ENCODE measurements around the gene MBD6.
"Not testable (repeated sequence)": the region's sequence is repeated elsewhere in the genome, so short reads cannot be mapped to it uniquely, and the experiment has no call there.

MBD6 gene

GRCh38 chr12:57514720-57515407 is 7.8 kb upstream of the MBD6 start:
- DNase-seq (ENCODE audit: low read depth in 3 of 3), result no peak

- no peak for DNase-seq (ENCODE audit: low read depth in 3 of 3)
Observed at GRCh38 chr12:57515408-57515933, 7.2 kb upstream of the MBD6 start.

DNA sequence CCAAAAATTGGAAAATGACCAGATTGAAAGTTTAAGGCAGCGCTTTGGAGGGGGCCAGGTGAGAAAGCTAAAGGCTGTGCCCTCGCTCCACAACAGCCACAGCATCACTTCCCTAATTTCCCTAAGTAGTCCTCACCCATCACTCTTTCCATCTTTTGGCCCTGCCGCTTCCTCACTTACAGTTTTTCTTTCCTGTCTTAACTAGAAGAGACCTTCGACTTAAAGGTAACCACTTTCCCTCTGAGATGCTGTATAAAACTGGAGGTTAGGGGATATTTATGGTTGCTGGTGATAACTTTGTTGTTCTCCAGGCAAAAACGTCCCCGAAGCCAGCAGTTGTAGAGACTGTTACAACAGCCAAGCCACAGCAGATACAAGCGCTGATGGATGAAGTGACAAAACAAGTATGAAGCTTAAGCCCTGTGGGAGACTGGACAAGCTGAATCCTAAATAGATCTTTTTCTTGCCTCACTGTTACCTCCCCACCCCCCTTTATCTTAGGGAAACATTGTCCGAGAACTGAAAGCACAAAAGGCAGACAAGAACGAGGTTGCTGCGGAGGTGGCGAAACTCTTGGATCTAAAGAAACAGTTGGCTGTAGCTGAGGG is 6.6 kb upstream of the MBD6 start:
- DNase-seq (ENCODE audit: low read depth in 3 of 3), result no peak

GRCh38 chr12:57516617-57517153 is 5.9 kb upstream of the MBD6 start:
- no peak for DNase-seq (ENCODE audit: low read depth in 3 of 3)

- DNase-seq (ENCODE audit: low read depth in 3 of 3), result no peak
Observed at GRCh38 chr12:57517187-57517586, 5.4 kb upstream of the MBD6 start.

- not testable (repeated sequence) for DNase-seq (ENCODE audit: low read depth in 3 of 3)
Observed at GRCh38 chr12:57517718-57518117, 4.9 kb upstream of the MBD6 start.

- DNase-seq (ENCODE audit: low read depth in 3 of 3), result no peak
Observed at GRCh38 chr12:57518176-57518919, 4.3 kb upstream of the MBD6 start.

DNA sequence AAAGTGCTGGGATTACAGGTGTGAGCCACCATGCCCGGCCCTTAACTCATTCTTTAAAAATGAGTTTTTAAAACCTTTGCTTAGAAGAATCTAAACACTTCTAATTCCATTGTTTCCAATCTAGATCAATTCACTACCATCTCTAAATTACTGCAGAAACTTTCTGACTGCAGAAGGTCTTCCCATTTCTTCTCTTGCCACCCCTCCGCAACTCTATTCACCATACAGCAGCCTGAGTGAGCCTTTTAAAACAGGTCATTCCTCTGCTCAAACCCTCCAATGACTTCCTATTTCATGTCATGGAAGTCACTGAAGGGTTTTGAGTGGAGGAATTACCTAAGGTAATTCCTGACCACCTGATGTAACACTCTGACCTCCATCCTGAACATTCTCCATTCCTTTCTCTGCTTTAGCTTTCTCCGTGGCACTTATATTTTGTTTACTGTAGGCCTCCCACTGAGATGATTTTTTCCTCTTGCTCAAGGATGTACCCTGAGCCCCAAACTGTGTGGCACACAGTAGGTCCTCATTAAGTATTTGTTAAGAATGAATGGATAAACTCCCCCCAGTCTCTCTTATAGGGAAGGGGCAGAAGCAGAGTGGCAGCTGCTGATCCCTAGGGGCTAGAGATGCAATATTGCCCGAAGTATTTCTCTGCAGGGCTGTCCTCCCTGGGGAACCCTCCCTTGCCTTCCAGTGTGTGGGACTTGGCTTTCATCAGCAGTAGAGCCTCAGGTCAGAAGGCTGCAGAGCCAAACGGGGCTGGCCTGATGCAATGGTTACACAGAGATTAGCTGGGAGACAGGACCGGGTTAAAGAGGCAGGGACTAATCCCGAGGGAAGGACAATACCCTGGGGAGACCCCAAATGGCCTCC is 3.5 kb upstream of the MBD6 start:
- no peak for DNase-seq (ENCODE audit: low read depth in 3 of 3)

DNA sequence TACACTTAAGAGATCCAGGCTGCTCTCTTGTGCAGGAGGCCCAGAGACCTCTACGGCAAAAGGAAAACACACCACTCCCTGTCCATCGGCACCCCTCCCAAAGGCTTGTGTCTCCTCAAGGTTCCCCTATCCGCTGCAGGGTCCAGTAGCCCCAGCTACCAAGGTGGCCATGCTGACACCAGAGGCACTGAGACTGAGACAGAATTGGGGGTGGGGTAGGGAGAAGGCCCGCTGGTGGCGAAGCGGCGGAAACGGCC is 2.9 kb upstream of the MBD6 start:
- no peak for DNase-seq (ENCODE audit: low read depth in 3 of 3)

- DNase-seq (ENCODE audit: low read depth in 3 of 3), result peak; percentile 99 to 100 (median 99)
Observed at GRCh38 chr12:57520053-57520818, 2.4 kb upstream of the MBD6 start, which contains the start of gene DDIT3. Gene DDIT3 (minus strand): TSS chr12:57520514. CDS start chr12:57517406, 3,108 bp downstream.

GRCh38 chr12:57521525-57522010 is 1.1 kb upstream of the MBD6 start:
- DNase-seq (ENCODE audit: low read depth in 3 of 3), result no peak

- DNase-seq (ENCODE audit: low read depth in 3 of 3), result peak in 2 of 3 experiments; percentile 30 to 38
Observed at GRCh38 chr12:57522887-57523705, 472 bp downstream of the MBD6 start.

DNA sequence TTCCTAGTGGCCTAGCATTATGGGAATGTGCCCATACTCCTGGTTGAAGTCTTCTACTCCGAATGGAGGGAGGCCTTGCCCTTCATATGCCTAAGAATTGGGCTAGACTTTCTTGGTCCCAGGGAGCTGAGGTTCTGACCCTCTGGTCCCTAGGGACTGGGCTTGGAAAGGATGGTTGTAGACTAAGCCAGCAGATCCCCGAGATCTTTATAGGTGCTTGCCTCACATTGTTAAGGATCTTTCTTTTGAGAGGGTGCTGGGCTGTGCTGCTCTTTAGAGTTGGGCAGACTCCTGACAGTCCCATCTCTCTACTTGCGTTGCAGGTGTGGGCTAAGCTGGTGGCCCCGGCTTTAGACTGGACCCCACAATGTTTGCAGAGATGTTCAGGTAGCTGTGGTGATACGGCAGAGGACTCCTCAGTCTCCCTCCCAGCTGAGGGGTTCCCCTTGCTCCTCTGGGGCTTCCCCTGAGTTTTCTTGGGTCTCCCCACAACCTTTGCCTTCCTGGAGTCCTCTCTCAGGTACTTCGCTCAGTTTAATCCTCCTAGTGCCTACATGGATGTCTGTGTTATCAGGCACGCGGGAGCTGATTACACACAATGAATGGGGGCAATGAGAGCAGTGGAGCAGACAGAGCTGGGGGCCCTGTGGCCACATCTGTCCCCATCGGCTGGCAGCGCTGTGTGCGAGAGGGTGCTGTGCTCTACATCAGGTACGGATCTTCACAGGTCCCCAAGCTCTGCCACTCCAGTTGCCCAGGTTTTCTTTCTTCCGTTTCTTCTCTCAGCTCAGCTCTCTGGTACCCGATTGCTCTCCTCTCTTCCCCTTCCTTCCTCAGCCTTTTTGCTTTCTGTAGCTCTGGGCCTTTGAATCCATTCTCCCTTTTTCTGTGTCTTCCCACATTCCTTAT is 1.3 kb downstream of the MBD6 start:
- DNase-seq (ENCODE audit: low read depth in 3 of 3), result no peak

DNA sequence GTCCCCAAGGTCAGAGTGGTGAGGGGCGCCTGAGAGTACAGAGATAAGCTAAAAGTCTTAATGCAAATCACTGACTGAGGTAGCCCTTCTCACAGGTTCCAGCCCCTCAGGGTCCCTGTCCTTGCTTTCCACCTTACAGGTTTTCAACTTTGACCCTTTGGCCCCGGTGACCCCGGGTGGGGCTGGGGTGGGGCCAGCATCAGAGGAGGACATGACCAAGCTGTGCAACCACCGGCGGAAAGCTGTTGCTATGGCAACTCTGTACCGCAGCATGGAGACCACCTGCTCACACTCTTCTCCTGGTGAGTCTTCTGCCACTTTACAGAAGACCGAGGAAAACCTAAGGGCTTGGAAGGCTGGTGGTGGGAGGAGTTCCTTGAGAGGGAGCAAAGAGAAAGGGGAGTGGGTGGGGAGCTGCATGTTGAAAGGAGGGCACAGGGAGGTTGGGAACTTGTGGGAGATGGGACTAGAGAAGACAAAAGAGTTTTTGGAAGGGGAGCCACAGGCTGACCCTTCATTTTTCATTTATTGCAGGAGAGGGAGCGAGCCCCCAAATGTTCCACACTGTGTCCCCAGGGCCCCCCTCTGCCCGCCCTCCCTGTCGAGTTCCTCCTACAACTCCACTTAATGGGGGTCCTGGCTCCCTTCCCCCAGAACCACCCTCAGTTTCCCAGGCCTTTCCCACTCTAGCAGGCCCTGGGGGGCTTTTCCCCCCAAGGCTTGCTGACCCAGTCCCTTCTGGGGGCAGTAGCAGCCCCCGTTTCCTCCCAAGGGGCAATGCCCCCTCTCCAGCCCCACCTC is 2.4 kb downstream of the MBD6 start:
- no peak for DNase-seq (ENCODE audit: low read depth in 3 of 3)

DNA sequence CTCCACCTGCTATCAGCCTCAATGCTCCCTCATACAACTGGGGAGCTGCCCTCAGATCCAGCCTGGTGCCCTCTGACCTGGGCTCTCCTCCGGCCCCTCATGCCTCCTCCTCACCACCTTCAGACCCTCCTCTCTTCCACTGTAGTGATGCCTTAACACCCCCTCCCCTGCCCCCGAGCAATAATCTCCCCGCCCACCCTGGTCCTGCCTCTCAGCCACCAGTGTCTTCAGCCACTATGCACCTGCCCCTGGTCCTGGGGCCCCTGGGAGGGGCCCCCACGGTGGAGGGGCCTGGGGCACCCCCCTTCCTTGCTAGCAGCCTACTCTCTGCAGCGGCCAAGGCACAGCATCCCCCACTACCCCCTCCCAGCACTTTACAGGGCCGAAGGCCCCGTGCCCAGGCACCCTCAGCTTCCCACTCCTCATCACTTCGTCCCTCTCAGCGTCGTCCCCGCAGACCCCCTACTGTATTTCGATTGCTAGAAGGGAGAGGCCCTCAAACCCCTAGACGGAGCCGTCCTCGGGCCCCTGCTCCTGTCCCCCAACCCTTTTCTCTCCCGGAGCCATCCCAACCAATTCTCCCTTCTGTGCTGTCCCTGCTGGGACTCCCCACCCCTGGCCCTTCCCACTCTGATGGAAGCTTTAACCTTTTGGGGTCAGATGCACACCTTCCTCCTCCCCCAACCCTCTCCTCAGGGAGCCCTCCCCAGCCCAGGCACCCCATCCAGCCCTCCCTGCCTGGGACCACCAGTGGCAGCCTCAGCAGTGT is 3.2 kb downstream of the MBD6 start:
- DNase-seq (ENCODE audit: low read depth in 3 of 3), result no peak

DNA sequence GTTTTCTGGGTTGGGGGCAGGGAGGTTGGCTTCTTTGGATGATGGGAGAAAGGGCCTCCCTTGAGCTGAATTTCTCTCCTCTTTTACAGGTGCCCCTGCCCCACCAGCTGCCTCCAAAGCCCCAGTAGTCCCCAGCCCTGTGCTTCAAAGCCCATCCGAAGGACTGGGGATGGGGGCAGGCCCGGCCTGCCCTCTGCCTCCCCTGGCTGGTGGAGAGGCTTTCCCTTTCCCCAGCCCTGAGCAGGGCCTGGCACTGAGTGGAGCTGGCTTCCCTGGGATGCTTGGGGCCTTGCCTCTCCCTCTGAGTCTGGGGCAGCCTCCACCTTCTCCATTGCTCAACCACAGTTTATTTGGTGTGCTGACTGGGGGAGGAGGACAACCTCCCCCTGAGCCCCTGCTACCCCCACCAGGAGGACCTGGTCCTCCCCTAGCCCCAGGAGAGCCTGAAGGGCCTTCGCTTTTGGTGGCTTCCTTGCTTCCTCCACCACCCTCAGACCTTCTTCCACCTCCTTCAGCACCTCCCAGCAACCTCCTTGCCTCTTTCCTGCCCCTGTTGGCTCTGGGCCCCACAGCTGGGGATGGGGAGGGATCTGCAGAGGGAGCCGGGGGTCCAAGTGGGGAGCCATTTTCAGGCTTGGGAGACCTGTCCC is 4.0 kb downstream of the MBD6 start:
- DNase-seq (ENCODE audit: low read depth in 3 of 3), result no peak

DNA sequence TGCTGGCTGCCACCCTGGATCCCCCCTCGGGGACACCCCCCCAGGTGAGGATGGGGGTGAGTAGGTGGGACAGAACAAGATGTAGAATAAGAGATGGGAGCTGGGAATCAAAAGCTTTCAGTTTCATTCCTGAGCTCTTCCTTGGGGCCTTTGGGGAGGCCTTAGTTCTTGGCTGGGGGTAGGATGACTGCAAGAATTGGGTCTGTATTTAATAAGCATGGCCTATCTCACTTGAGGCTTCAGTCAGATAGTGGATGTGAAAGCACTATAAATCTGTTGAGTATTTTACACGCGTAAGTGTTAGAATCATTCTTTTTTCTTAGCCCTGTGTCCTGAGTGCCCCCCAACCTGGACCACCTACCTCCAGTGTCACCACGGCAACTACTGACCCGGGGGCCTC is 4.6 kb downstream of the MBD6 start:
- DNase-seq (ENCODE audit: low read depth in 3 of 3), result no peak
